CD14-positive monocyte (primary cell): ENCODE measurements around the gene FBXO10. TPM values are rescaled to one million over a fixed set of nuclear protein-coding genes. Genes with fewer than 3 reads are reported as not detected.
"Not testable (repeated sequence)": the region's sequence is repeated elsewhere in the genome, so short reads cannot be mapped to it uniquely, and the experiment has no call there.

Experiments
- DNase-seq, 3 donors: peaks; one replicate each; pipeline ENCODE4 v3.0.0-alpha.2; 2011 to 2022
- H2AFZ ChIP-seq: 2 replicates; pipeline ENCODE4 v1.6.0; 2012; ENCODE audit warnings: mild to moderate bottlenecking, low read depth, low read length, inconsistent platforms; ENCODE audit not compliant: insufficient read depth, poor library complexity, severe bottlenecking
- H3K27ac ChIP-seq, 2 donors: 1 replicate in 1 of 2; 2 replicates in 1 of 2; pipeline ENCODE4 v1.5.1; 2012 to 2013; ENCODE audit warnings: low read length in 2 of 2, control low read depth in 1 of 2, inconsistent platforms in 1 of 2, low read depth in 1 of 2, mild to moderate bottlenecking in 1 of 2
- H3K27me3 ChIP-seq, 2 donors: one replicate each; pipeline versions ENCODE4 v1.6.0 to v1.6.1; 2011 to 2013; ENCODE audit warnings: low read length in 2 of 2; ENCODE audit not compliant: control insufficient read depth in 2 of 2, insufficient read depth in 2 of 2
- H3K36me3 ChIP-seq, 2 donors: replicated peaks in 1 of 2; 1 replicate in 1 of 2; 2 replicates in 1 of 2; pipeline versions ENCODE4 v1.5.1 to v1.6.1; 2012 to 2013; ENCODE audit warnings: low read length in 2 of 2, control low read depth in 1 of 2, inconsistent platforms in 1 of 2, mild to moderate bottlenecking in 1 of 2; ENCODE audit not compliant: insufficient read depth in 2 of 2, control insufficient read depth in 1 of 2
- H3K4me1 ChIP-seq, 2 donors: 1 replicate in 1 of 2; 2 replicates in 1 of 2; pipeline versions ENCODE4 v1.5.1 to v1.6.1; 2012 to 2013; ENCODE audit warnings: low read length in 2 of 2, control low read depth in 1 of 2, inconsistent platforms in 1 of 2, mild to moderate bottlenecking in 1 of 2, moderate library complexity in 1 of 2; ENCODE audit not compliant: insufficient read depth in 2 of 2, control insufficient read depth in 1 of 2
- H3K4me2 ChIP-seq: replicated peaks from 2 replicates; pipeline ENCODE3; 2012; ENCODE audit warnings: low read length, moderate library complexity, mild to moderate bottlenecking; ENCODE audit not compliant: poor library complexity, severe bottlenecking; ENCODE audit errors: extremely low read depth
- H3K4me3 ChIP-seq, 3 experiments: fragments of 200-600 bp in 1 of 3; sonication (generic) in 1 of 3; replicated peaks in 1 of 3; 1 replicate in 2 of 3; 2 replicates in 1 of 3; pipeline ENCODE4 v1.5.1; 2011 to 2013; ENCODE audit warnings: low read length in 3 of 3, mild to moderate bottlenecking in 3 of 3, control low read depth in 2 of 3, low read depth in 2 of 3, inconsistent platforms in 1 of 3, moderate library complexity in 1 of 3
- H3K79me2 ChIP-seq: 2 replicates; pipeline ENCODE4 v1.6.0; 2012; ENCODE audit warnings: mild to moderate bottlenecking, control low read depth, inconsistent platforms, low read length, moderate library complexity; ENCODE audit not compliant: insufficient read depth
- H3K9ac ChIP-seq: 2 replicates; pipeline ENCODE4 v1.6.0; 2017; ENCODE audit warnings: low read length, mild to moderate bottlenecking; ENCODE audit not compliant: insufficient read depth, poor library complexity, severe bottlenecking
- H3K9me3 ChIP-seq, 2 donors: replicated peaks in 1 of 2; 1 replicate in 1 of 2; 2 replicates in 1 of 2; pipeline versions ENCODE4 v1.5.1 to v1.6.1; 2012 to 2013; ENCODE audit warnings: low read length in 2 of 2, control low read depth in 1 of 2; ENCODE audit not compliant: control insufficient read depth in 1 of 2, insufficient read depth in 1 of 2
- H4K20me1 ChIP-seq: 2 replicates; pipeline ENCODE4 v1.6.0; 2012; ENCODE audit warnings: mild to moderate bottlenecking, low read length, control low read depth, moderate library complexity; ENCODE audit not compliant: insufficient read depth
- H3K27ac Mint-ChIP-seq, 7 donors: one replicate each; pipeline ENCODE4 v1.8.0; 2020; ENCODE audit warnings: mild to moderate bottlenecking in 7 of 7, mixed read lengths in 7 of 7, moderate library complexity in 6 of 7, inconsistent platforms in 2 of 7
- H3K27me3 Mint-ChIP-seq, 3 donors: one replicate each; pipeline ENCODE4 v1.8.0; 2021 to 2022; ENCODE audit warnings: low read depth in 3 of 3, mild to moderate bottlenecking in 3 of 3, mixed read lengths in 3 of 3, moderate library complexity in 3 of 3, inconsistent platforms in 1 of 3
- H3K36me3 Mint-ChIP-seq, 2 donors: one replicate each; pipeline ENCODE4 v1.8.0; 2020; ENCODE audit warnings: mixed read lengths in 2 of 2, inconsistent platforms in 1 of 2, mild to moderate bottlenecking in 1 of 2
- H3K4me1 Mint-ChIP-seq: one replicate; pipeline ENCODE4 v1.8.0; 2020; ENCODE audit warnings: mild to moderate bottlenecking, mixed read lengths
- H3K4me3 Mint-ChIP-seq, 2 donors: one replicate each; pipeline ENCODE4 v1.8.0; 2020; ENCODE audit warnings: mild to moderate bottlenecking in 2 of 2, mixed read lengths in 2 of 2, moderate library complexity in 1 of 2
- H3K9me3 Mint-ChIP-seq, 7 donors: one replicate each; pipeline ENCODE4 v1.8.0; 2020 to 2022; ENCODE audit warnings: mixed read lengths in 7 of 7, mild to moderate bottlenecking in 6 of 7, moderate library complexity in 6 of 7, inconsistent platforms in 2 of 7
- CTCF ChIP-seq: fragments of 200-600 bp; IDR thresholded peaks from one replicate; pipeline ENCODE4 v1.8.0; 2022; ENCODE audit warnings: antibody characterized with exemption, mild to moderate bottlenecking
- WGBS: methylation state at CpG from one replicate; pipeline ENCODE4 v1.1.5; 2013; ENCODE audit warnings: missing lambda C conversion rate; ENCODE audit not compliant: insufficient coverage; 5-methylcytosine and 5-hydroxymethylcytosine counted together
- intact Hi-C, 2 donors: fragments of 100-400 bp; cut with micrococcal nuclease; formaldehyde crosslinking; loops; one replicate each; pipeline versions ENCODE4 v1.15.0 to v1.15.1; 2023
- polyA plus RNA-seq, 3 donors: library from polyadenylated mRNA; depleted of rRNA in 1 of 3; unstranded in 2 of 3; stranded (reverse) in 1 of 3; fragments of 300-500 nt in 2 of 3; fragments of >200 nt in 1 of 3; fragmentation: Illumina TruSeq in 2 of 3; gene quantifications; 1 replicate in 2 of 3; 2 replicates in 1 of 3; pipeline ENCODE4 v1.2.3, GENCODE V29; 2012 to 2021

FBXO10 gene
- polyA plus RNA-seq, 3 donors, result 0.08 to 1.5 TPM; not detected in 1

GRCh38 chr9:37471942-37472684 lies 104.1 kb downstream of the FBXO10 start:
- peak overlapping the region; percentile 20 to 66 (median 51) for H3K4me3 ChIP-seq
- peak overlapping the region in 1 of 2 donors; percentile 13 for H3K27ac ChIP-seq
- peaks cover 4 to 9% of the 10 kb centered on the region in 2 donors for H3K4me1 ChIP-seq
- Mint-ChIP-seq H3K4me1 (peaks cover 7% of the 10 kb centered on the region), H3K27ac (peak overlapping the region in 3 of 7 donors; percentile 22 to 51 (median 26)), H3K9me3 (peaks cover 5 to 29% (median 20%) of the 10 kb centered on the region in 7 donors), H3K36me3 (no peaks in the 10 kb centered on the region), H3K27me3 (peaks cover 4 to 12% (median 5%) of the 10 kb centered on the region in 3 donors), H3K4me3 (peak overlapping the region; percentile 68 to 87)
- no peak for DNase-seq
- H2AFZ ChIP-seq, result peak overlapping the region; percentile 80
- peaks cover 0 to under 1% of the 10 kb centered on the region in 2 donors for H3K27me3 ChIP-seq
- H3K36me3 ChIP-seq, result no peaks in the 10 kb centered on the region
- no peak for TF ChIP-seq CTCF
- intact Hi-C loops, result no loop called here
- peak overlapping the region; percentile 42 for H3K9ac ChIP-seq
- H4K20me1 ChIP-seq, result no peaks in the 10 kb centered on the region
- H3K79me2 ChIP-seq, result no peaks in the 10 kb centered on the region
- H3K9me3 ChIP-seq, result peaks cover 13 to 16% of the 10 kb centered on the region in 2 donors
- H3K4me2 ChIP-seq, result peak overlapping the region; percentile 70
- 30% methylated on average over 4 of the region's 7 CpGs for WGBS

- intact Hi-C loops, result loop anchor here (5.0 kb wide), 3 partner anchors 46 to 1066 kb away; partner anchors contain the start of genes TOMM5 (in 2 of the 2), GRHPR (in 1 of the 2) and RNF38 (in 1 of the 2)
- no peak overlapping the region for H3K4me3 Mint-ChIP-seq
Observed at GRCh38 chr9:37468620-37469019, 107.6 kb downstream of the FBXO10 start.

GRCh38 chr9:37467530-37467929 lies 108.7 kb downstream of the FBXO10 start:
- not testable (repeated sequence) for H3K9ac ChIP-seq, H3K27ac ChIP-seq, H3K27me3 Mint-ChIP-seq, DNase-seq, H3K4me2 ChIP-seq, H4K20me1 ChIP-seq, H3K36me3 ChIP-seq, H3K9me3 ChIP-seq, H3K27ac Mint-ChIP-seq, H3K9me3 Mint-ChIP-seq, H2AFZ ChIP-seq, H3K4me3 ChIP-seq, H3K36me3 Mint-ChIP-seq, H3K4me3 Mint-ChIP-seq, H3K27me3 ChIP-seq
- peaks cover 33% of the 10 kb centered on the region for H3K4me1 Mint-ChIP-seq
- WGBS, result 91% methylated on average over 11 of the region's 17 CpGs
- peaks cover 18 to 33% of the 10 kb centered on the region in 2 donors for H3K4me1 ChIP-seq
- intact Hi-C loops, result loop anchor here (2.0 to 5.0 kb wide), 4 partner anchors 17 to 1065 kb away; partner anchors contain the start of genes TOMM5 (in 2 of the 2), GRHPR (in 1 of the 2), POLR1E (in 1 of the 2) and RNF38 (in 1 of the 2)
- peaks cover 22% of the 10 kb centered on the region for H3K79me2 ChIP-seq

More at GRCh38 chr9:37468620-37469019, 107.6 kb downstream of the FBXO10 start:
- Histone ChIP-seq H3K4me1 (peaks cover 18 to 33% of the 10 kb centered on the region in 2 donors), H3K4me3 (no peak overlapping the region), H3K79me2 (peaks cover 12% of the 10 kb centered on the region), H3K27me3 (no peaks in the 10 kb centered on the region), H3K36me3 (no peaks in the 10 kb centered on the region), H3K9ac (no peak overlapping the region), H3K4me2 (no peak overlapping the region), H4K20me1 (no peaks in the 10 kb centered on the region), H3K9me3 (no peaks in the 10 kb centered on the region), H2AFZ (no peak overlapping the region), H3K27ac (no peak overlapping the region)
- DNase-seq, result no peak
- WGBS, result 100% methylated on average over 5 of the region's 6 CpGs
- Mint-ChIP-seq H3K27me3 (peaks cover 3 to 6% (median 4%) of the 10 kb centered on the region in 3 donors), H3K9me3 (peaks cover 0 to 3% (median under 1%) of the 10 kb centered on the region in 7 donors), H3K4me1 (peaks cover 27% of the 10 kb centered on the region), H3K27ac (peak overlapping the region in 1 of 7 donors; percentile 55), H3K36me3 (no peaks in the 10 kb centered on the region)
- TF ChIP-seq CTCF, result no peak
